NCI-H748 treated with DMSO at 0.1 percent for 48 hours (cell line): Measurements from ENCODE around the gene TREML4.

ENCODE experiments used
- DNase-seq: peaks from one replicate; lab custom pipeline; 2025; lab: John Stamatoyannopoulos, UW

The TREML4 gene

GRCh38 chr6:41286544-41287346 lies 58.6 kb downstream of the TREML4 start, which contains the start of gene TREM1:
TREM1 (minus strand) TSS chr6:41286682; CDS start chr6:41286655, 27 bp downstream.
- DNase-seq = no peak

GRCh38 chr6:41288030-41288753 lies 60.0 kb downstream of the TREML4 start:
- DNase-seq = peak; percentile 98
